Omental fat pad (tissue), 4 donors: ENCODE results near the gene CLEC20A. TPM values are rescaled to one million over a fixed set of nuclear protein-coding genes. Genes with fewer than 3 reads are reported as not detected.

Experiments
- ATAC-seq: fragments of 150-250 bp; one replicate; pipeline ENCODE4 v1.9.1; 2016; ENCODE audit warnings: mild to moderate bottlenecking, moderate library complexity; ENCODE audit not compliant: low FRiP score
- DNase-seq: peaks from one replicate; pipeline ENCODE4 v3.0.0-alpha.2; 2019; ENCODE audit warnings: low spot score
- CTCF ChIP-seq, 3 donors: fragments of 450-650 bp; IDR thresholded peaks; one replicate each; pipeline ENCODE4 v1.5.1; 2016 to 2017; ENCODE audit warnings: antibody characterized with exemption in 3 of 3, mild to moderate bottlenecking in 3 of 3, moderate library complexity in 2 of 3
- total RNA-seq, 4 donors: library from RNA; depleted of rRNA; stranded (reverse); fragments of >200 nt; gene quantifications; one replicate each; pipeline ENCODE4 v1.1.0, GENCODE V29; 2016

The CLEC20A gene
- total RNA-seq, 4 donors from 2014 or later: not detected

GRCh38 chr1:178452013-178452412, 44.8 kb downstream of the CLEC20A start:
- no peak for ATAC-seq
- no peak for DNase-seq
- TF ChIP-seq CTCF (IDR thresholded peaks at IDR 0.05): no peak

GRCh38 chr1:178451529-178451928, 45.2 kb downstream of the CLEC20A start:
- DNase-seq (no peak), ATAC-seq (no peak)
- no peak for TF ChIP-seq CTCF (IDR thresholded peaks at IDR 0.05)

- no peak for TF ChIP-seq CTCF (IDR thresholded peaks at IDR 0.05)
- DNase-seq: no peak
- no peak for ATAC-seq
Observed at GRCh38 chr1:178450871-178451270, 45.9 kb downstream of the CLEC20A start.

GRCh38 chr1:178442925-178443324, 53.8 kb downstream of the CLEC20A start:
- ATAC-seq: no peak
- no peak for TF ChIP-seq CTCF (IDR thresholded peaks at IDR 0.05)
- no peak for DNase-seq

GRCh38 chr1:178438432-178438831, 58.3 kb downstream of the CLEC20A start:
- no peak for TF ChIP-seq CTCF (IDR thresholded peaks at IDR 0.05)
- DNase-seq: no peak
- ATAC-seq: no peak

DNA sequence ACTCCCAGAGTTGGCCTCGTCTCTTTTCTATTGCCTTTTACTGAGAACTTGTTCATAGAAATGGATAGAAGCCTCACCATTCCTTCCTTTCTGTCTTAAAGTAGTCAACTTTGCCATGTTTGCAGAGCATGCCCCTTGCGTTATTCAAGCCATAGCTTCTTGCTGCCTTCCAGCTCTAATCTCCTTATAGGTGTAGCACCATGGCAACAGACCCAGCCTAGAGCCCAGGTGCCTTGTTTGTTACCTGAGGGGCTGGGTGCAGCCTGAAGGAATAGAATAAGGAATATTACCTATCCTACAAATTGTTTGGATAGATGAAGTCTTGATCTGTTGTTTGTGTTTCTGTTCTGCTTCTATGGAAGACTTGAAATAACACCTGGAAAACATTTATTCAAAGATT, 59.9 kb downstream of the CLEC20A start:
- no peak for ATAC-seq
- no peak for TF ChIP-seq CTCF (IDR thresholded peaks at IDR 0.05)
- no peak for DNase-seq

DNA sequence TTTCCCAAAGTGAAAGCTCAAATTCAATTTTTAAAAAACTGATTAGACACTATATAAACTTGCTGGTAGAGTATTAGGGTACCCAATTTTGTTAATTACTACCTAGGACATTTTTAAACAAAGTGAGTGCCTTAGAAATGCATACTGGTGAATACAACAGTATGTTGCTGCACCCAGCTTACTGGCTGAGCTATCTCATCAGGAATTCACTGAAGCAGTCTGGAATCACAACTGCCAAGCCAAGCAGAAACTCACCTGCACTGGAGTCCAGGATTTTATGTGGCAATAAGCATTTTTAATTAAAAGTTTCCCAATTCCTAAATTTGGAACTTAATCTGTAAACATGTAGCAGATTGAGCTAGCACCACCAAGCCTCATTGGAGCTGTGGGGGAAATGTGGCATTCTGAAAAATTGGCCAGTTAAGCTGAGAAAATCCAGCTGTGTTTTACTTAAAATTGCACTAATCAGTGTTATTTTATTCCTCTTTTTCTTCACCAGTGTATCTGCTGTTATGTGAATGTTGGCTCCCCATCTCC, 61.8 kb downstream of the CLEC20A start:
- no peak for DNase-seq
- no peak for TF ChIP-seq CTCF (IDR thresholded peaks at IDR 0.05)
- no peak for ATAC-seq
